H1 (cell line): ENCODE data around the gene SETD9. TPM values are rescaled to one million over a fixed set of nuclear protein-coding genes. Genes with fewer than 3 reads are reported as not detected.

Source experiments
- CTCF ChIA-PET: fragments of 300-600 bp; sonication (Branson Sonifier 250); formaldehyde crosslinking; loops from one replicate; lab custom pipeline; 2021; ENCODE audit not compliant: partially characterized antibody; lab: Charles Lee
- POLR2A ChIA-PET: fragments of 300-600 bp; sonication (Branson Sonifier 250); formaldehyde crosslinking; loops from one replicate; lab custom pipeline; 2021; ENCODE audit warnings: inconsistent platforms; ENCODE audit not compliant: partially characterized antibody; lab: Charles Lee
- DNase-seq, 2 experiments: peaks; one replicate each; pipeline versions ENCODE4 v3.0.0 to v3.0.0-alpha.2; 2010 to 2022; ENCODE audit warnings: low spot score in 2 of 2, low read depth in 1 of 2, mixed read lengths in 1 of 2
- FAIRE-seq: peaks from 2 replicates; lab custom pipeline; 2011; peaks lifted over from hg19 to GRCh38; lab: Jason Lieb, UNC
- H2AFZ ChIP-seq: 2 replicates; pipeline ENCODE4 v1.8.1; 2012; ENCODE audit warnings: low read length, inconsistent platforms
- H2AK5ac ChIP-seq: 2 replicates; pipeline ENCODE4 v1.6.1; 2013; ENCODE audit warnings: low read depth, low read length
- H2BK120ac ChIP-seq: replicated peaks from 2 replicates; pipeline ENCODE3; 2013; ENCODE audit warnings: low read depth, low read length, inconsistent platforms
- H2BK12ac ChIP-seq: 2 replicates; pipeline ENCODE4 v1.6.1; 2013; ENCODE audit warnings: low read depth, low read length
- H2BK15ac ChIP-seq: 2 replicates; pipeline ENCODE4 v1.6.1; 2013; ENCODE audit warnings: low read length
- H2BK20ac ChIP-seq: 2 replicates; pipeline ENCODE4 v1.6.1; 2013; ENCODE audit warnings: low read length
- H2BK5ac ChIP-seq: 2 replicates; pipeline ENCODE4 v1.6.1; 2013; ENCODE audit warnings: low read depth, low read length
- H3K14ac ChIP-seq: 2 replicates; pipeline ENCODE4 v1.6.1; 2013; ENCODE audit warnings: inconsistent platforms; ENCODE audit not compliant: insufficient read length
- H3K18ac ChIP-seq: 2 replicates; pipeline ENCODE4 v1.6.1; 2013; ENCODE audit warnings: low read length; ENCODE audit errors: extremely low read depth
- H3K23ac ChIP-seq: 2 replicates; pipeline ENCODE4 v1.6.1; 2013; ENCODE audit warnings: inconsistent platforms; ENCODE audit not compliant: insufficient read length
- H3K23me2 ChIP-seq: 2 replicates; pipeline ENCODE4 v1.6.1; 2013; ENCODE audit warnings: low read depth, low read length
- H3K27ac ChIP-seq: 2 replicates; pipeline ENCODE4 v1.6.1; 2011; ENCODE audit warnings: low read depth, low read length, inconsistent platforms
- H3K27me3 ChIP-seq, 4 experiments: replicated peaks in 1 of 4; 1 replicate in 1 of 4; 2 replicates in 3 of 4; pipeline versions ENCODE4 v1.6.1 to v1.8.1; 2011 to 2013; ENCODE audit warnings: low read length in 3 of 4, mild to moderate bottlenecking in 3 of 4, inconsistent platforms in 2 of 4, mixed read lengths in 2 of 4, moderate library complexity in 1 of 4; ENCODE audit not compliant: control insufficient read depth in 3 of 4, insufficient read depth in 3 of 4; ENCODE audit errors: extremely low read depth in 1 of 4
- H3K36me3 ChIP-seq, 4 experiments: 2 replicates each; pipeline versions ENCODE4 v1.6.1 to v1.8.1; 2011 to 2013; ENCODE audit warnings: mild to moderate bottlenecking in 4 of 4, low read length in 3 of 4, moderate library complexity in 2 of 4, control low read depth in 1 of 4, inconsistent platforms in 1 of 4; ENCODE audit not compliant: insufficient read depth in 4 of 4, control insufficient read depth in 2 of 4
- H3K4ac ChIP-seq: replicated peaks from 2 replicates; pipeline ENCODE3; 2013; ENCODE audit warnings: low read length, low read depth, mixed read lengths, inconsistent platforms; ENCODE audit not compliant: insufficient read length
- H3K4me1 ChIP-seq, 4 experiments: replicated peaks in 1 of 4; 1 replicate in 1 of 4; 2 replicates in 3 of 4; pipeline versions ENCODE4 v1.6.1 to v1.8.1; 2011 to 2013; ENCODE audit warnings: low read length in 3 of 4, inconsistent platforms in 2 of 4, mixed read lengths in 1 of 4; ENCODE audit not compliant: insufficient read depth in 4 of 4, control insufficient read depth in 3 of 4
- H3K4me2 ChIP-seq, 2 experiments: 2 replicates each; pipeline versions ENCODE4 v1.6.1 to v1.8.1; 2011 to 2013; ENCODE audit warnings: low read depth in 2 of 2, low read length in 2 of 2, control low read depth in 1 of 2, inconsistent platforms in 1 of 2, mild to moderate bottlenecking in 1 of 2; ENCODE audit not compliant: insufficient read depth in 1 of 2
- H3K4me3 ChIP-seq, 4 experiments: fragments of 200-600, 300-600 bp in 1 of 4; sonication (generic), shearing (Covaris generic), sonication (Bioruptor Twin) in 1 of 4; 2 replicates each; pipeline versions ENCODE4 v1.5.1 to v1.8.1; 2011 to 2016; ENCODE audit warnings: low read length in 4 of 4, low read depth in 3 of 4, control low read depth in 2 of 4, inconsistent platforms in 2 of 4, mild to moderate bottlenecking in 2 of 4, mixed read lengths in 1 of 4, moderate library complexity in 1 of 4; ENCODE audit not compliant: insufficient read depth in 2 of 4; ENCODE audit errors: extremely low read depth in 1 of 4
- H3K56ac ChIP-seq: replicated peaks from 2 replicates; pipeline ENCODE3; 2013; ENCODE audit warnings: low read depth, mild to moderate bottlenecking, mixed read lengths, low read length, inconsistent platforms; ENCODE audit not compliant: insufficient read length
- H3K79me1 ChIP-seq: 2 replicates; pipeline ENCODE4 v1.6.1; 2013; ENCODE audit warnings: low read depth, low read length, control low read depth
- H3K79me2 ChIP-seq, 2 experiments: 2 replicates each; pipeline versions ENCODE4 v1.6.1 to v1.8.1; 2012 to 2013; ENCODE audit warnings: low read length in 2 of 2, mild to moderate bottlenecking in 2 of 2, inconsistent platforms in 1 of 2; ENCODE audit not compliant: insufficient read depth in 2 of 2, control insufficient read depth in 1 of 2
- H3K9ac ChIP-seq, 4 experiments: replicated peaks in 1 of 4; 1 replicate in 1 of 4; 2 replicates in 3 of 4; pipeline versions ENCODE4 v1.6.1 to v1.8.1; 2011 to 2013; ENCODE audit warnings: low read depth in 3 of 4, low read length in 3 of 4, control low read depth in 2 of 4, mild to moderate bottlenecking in 2 of 4, moderate library complexity in 2 of 4, inconsistent platforms in 1 of 4; ENCODE audit errors: extremely low read depth in 1 of 4
- H3K9me3 ChIP-seq, 2 experiments: 2 replicates each; pipeline versions ENCODE4 v1.6.1 to v1.8.1; 2012 to 2013; ENCODE audit warnings: mild to moderate bottlenecking in 2 of 2, moderate library complexity in 2 of 2, control low read depth in 1 of 2, inconsistent platforms in 1 of 2, low read depth in 1 of 2, low read length in 1 of 2, mixed read lengths in 1 of 2; ENCODE audit not compliant: insufficient read depth in 2 of 2
- H4K20me1 ChIP-seq, 2 experiments: replicated peaks in 1 of 2; 2 replicates each; pipeline versions ENCODE3 to v1.8.1; 2011 to 2013; ENCODE audit warnings: inconsistent platforms in 2 of 2, low read length in 2 of 2, mild to moderate bottlenecking in 1 of 2; ENCODE audit not compliant: insufficient read depth in 2 of 2, control insufficient read depth in 1 of 2
- H4K5ac ChIP-seq: 2 replicates; pipeline ENCODE4 v1.6.1; 2013; ENCODE audit warnings: low read length, low read depth, mixed read lengths, inconsistent platforms; ENCODE audit not compliant: insufficient read length
- H4K8ac ChIP-seq: 2 replicates; pipeline ENCODE4 v1.8.0; 2013; ENCODE audit warnings: mild to moderate bottlenecking, moderate library complexity, low read length, inconsistent platforms; ENCODE audit not compliant: insufficient read depth; ENCODE audit errors: extremely low read depth
- H4K91ac ChIP-seq: replicated peaks from 2 replicates; pipeline ENCODE3; 2013; ENCODE audit warnings: low read length, mixed read lengths, inconsistent platforms; ENCODE audit not compliant: insufficient read length
- CEBPB ChIP-seq: IDR thresholded peaks from 2 replicates; pipeline ENCODE4 v1.6.1; 2012; ENCODE audit warnings: low read depth, low read length
- HDAC2 ChIP-seq, 2 experiments: fragments of 300-600 bp in 1 of 2; sonication (generic) in 1 of 2; IDR thresholded peaks; 2 replicates each; pipeline ENCODE4 v1.6.1; 2011 to 2012; ENCODE audit warnings: low read depth in 2 of 2, low read length in 2 of 2, mild to moderate bottlenecking in 2 of 2, moderate library complexity in 2 of 2, borderline replicate concordance in 1 of 2, inconsistent platforms in 1 of 2
- POLR2AphosphoS5 ChIP-seq: IDR thresholded peaks from 2 replicates; pipeline ENCODE4 v1.6.1; 2011; ENCODE audit warnings: low read depth, low read length
- RAD21 ChIP-seq, 2 experiments: IDR thresholded peaks in 1 of 2; conservative IDR thresholded peaks in 1 of 2; 2 replicates each; pipeline ENCODE4 v1.6.1; 2011; ENCODE audit warnings: low read depth in 2 of 2, low read length in 2 of 2, improper control_type of control experiment in 1 of 2, inconsistent platforms in 1 of 2, mild to moderate bottlenecking in 1 of 2, moderate library complexity in 1 of 2
- SIN3A ChIP-seq, 2 experiments: IDR thresholded peaks in 1 of 2; conservative IDR thresholded peaks in 1 of 2; 2 replicates each; pipeline ENCODE4 v1.6.1; 2011 to 2012; ENCODE audit warnings: low read length in 2 of 2, improper control_type of control experiment in 1 of 2, low read depth in 1 of 2, mild to moderate bottlenecking in 1 of 2
- SP4 ChIP-seq: IDR thresholded peaks from 2 replicates; pipeline ENCODE4 v1.6.1; 2012; ENCODE audit warnings: low read length, inconsistent platforms
- TBP ChIP-seq: IDR thresholded peaks from 2 replicates; pipeline ENCODE4 v1.6.1; 2011; ENCODE audit warnings: low read depth, low read length, improper control_type of control experiment
- WGBS, 2 experiments: shearing (Covaris generic) in 1 of 2; methylation state at CpG; one replicate each; pipeline versions ENCODE4 v1.1.6 to v1.1.7; 2013 to 2015; ENCODE audit warnings: low lambda C conversion rate in 2 of 2, mixed read lengths in 2 of 2, inconsistent platforms in 1 of 2, low coverage in 1 of 2, missing lambda C conversion rate in 1 of 2; ENCODE audit not compliant: insufficient replicate concordance in 2 of 2, insufficient coverage in 1 of 2, insufficient read length in 1 of 2; ENCODE audit errors: extremely low coverage in 1 of 2, missing lambda C conversion rate in 1 of 2; 5-methylcytosine and 5-hydroxymethylcytosine counted together
- polyA plus RNA-seq, 7 experiments: library from polyadenylated mRNA; depleted of rRNA in 3 of 7; stranded (reverse) in 5 of 7; unstranded in 2 of 7; fragments of >200 nt in 5 of 7; fragments of 200-250 nt in 2 of 7; gene quantifications; 1 replicate in 5 of 7; 2 replicates in 1 of 7; 4 replicates in 1 of 7; pipeline versions ENCODE4 v1.2.1 to v1.2.3, GENCODE V29; 2011 to 2013; ENCODE audit warnings: missing spikeins in 2 of 7, mixed read lengths in 2 of 7
- total RNA-seq: library from RNA; stranded (reverse); fragmentation: NEBNext Ultra II Directional; extraction: Animal tissue kit (Norgen Biotek cat#: 25700); gene quantifications from 2 replicates; pipeline ENCODE4 v1.2.1, GENCODE V29; 2021
- TF ChIP-seq, protein P1 (sequence below): IDR thresholded peaks from 2 replicates; pipeline ENCODE4 v1.6.1; 2011; ENCODE audit warnings: low read depth, mild to moderate bottlenecking, low read length; ENCODE audit not compliant: insufficient read depth

Gene SETD9
- total and polyA plus RNA-seq, 2 of the 8 experiments (the other 6 are each of a cell fraction or from before 2014, with no cell fraction given) = 4.5 to 11.9 TPM

DNA sequence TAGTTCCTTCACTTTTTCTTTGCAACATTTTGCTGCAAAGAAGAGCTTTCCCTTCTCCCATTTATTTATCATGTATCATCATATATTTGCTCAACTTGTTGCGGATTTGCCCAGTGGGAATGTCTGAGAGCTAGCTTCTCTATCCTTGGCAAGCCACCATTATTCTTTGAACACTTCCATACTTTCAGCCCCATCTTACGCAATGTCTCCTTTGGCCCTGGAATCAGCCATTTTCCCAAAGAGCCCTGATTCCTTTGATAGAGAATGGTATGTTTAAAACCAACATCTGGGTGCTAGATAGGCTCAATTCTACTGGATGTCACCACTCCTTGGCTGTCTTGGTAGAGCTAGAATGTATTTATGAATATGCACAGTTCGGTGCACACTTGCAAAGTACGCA lies 12.6 kb upstream of the SETD9 start:
- Histone ChIP-seq H4K20me1 (no peaks in the 10 kb centered on the region), H3K4me3 (no peak overlapping the region)
- no peak for TF ChIP-seq POLR2AphosphoS5
- no peak for TF ChIP-seq HDAC2 (IDR thresholded peaks at IDR 0.05; ENCODE audit: borderline replicate concordance in 1 of 2, low read depth in 2 of 2, low read length in 2 of 2)
- TF ChIP-seq CEBPB = peak; percentile 70
- no peak for TF ChIP-seq RAD21 (IDR thresholded peaks at IDR 0.05 in 1 of 2, conservative IDR thresholded peaks at IDR 0.05 in 1 of 2; ENCODE audit: low read depth in 2 of 2, low read length in 2 of 2)
- TF ChIP-seq TBP = no peak
- no peak for TF ChIP-seq SIN3A (conservative IDR thresholded peaks at IDR 0.05 in 1 of 2, IDR thresholded peaks at IDR 0.05 in 1 of 2; ENCODE audit: low read depth in 1 of 2, low read length in 2 of 2)
- TF ChIP-seq, protein P1, sequence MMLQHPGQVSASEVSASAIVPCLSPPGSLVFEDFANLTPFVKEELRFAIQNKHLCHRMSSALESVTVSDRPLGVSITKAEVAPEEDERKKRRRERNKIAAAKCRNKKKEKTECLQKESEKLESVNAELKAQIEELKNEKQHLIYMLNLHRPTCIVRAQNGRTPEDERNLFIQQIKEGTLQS = no peak
- TF ChIP-seq SP4 = no peak
- TF ChIP-seq, all 59 proteins: peak for 1
- Histone ChIP-seq H3K14ac (no peak overlapping the region), H3K79me2 (no peaks in the 10 kb centered on the region), H3K4me2 (no peak overlapping the region), H2BK120ac (no peak overlapping the region), H2BK12ac (no peak overlapping the region), H3K4ac (no peak overlapping the region), H2BK5ac (no peak overlapping the region), H3K79me1 (no peaks in the 10 kb centered on the region), H3K56ac (no peak overlapping the region), H3K18ac (no peak overlapping the region), H3K27me3 (no peaks in the 10 kb centered on the region), H3K9ac (no peak overlapping the region), H3K9me3 (no peaks in the 10 kb centered on the region), H2AFZ (no peak overlapping the region), H4K91ac (no peak overlapping the region), H3K4me1 (no peaks in the 10 kb centered on the region), H2BK20ac (no peak overlapping the region), H4K8ac (no peak overlapping the region), H3K36me3 (no peaks in the 10 kb centered on the region; a peak in 1 of 8 replicates), H3K23ac (no peak overlapping the region), H3K27ac (no peak overlapping the region), H4K5ac (no peak overlapping the region), H2BK15ac (no peak overlapping the region), H2AK5ac (no peak overlapping the region), H3K23me2 (no peaks in the 10 kb centered on the region; the same call in 1 of the 2 replicates)
- FAIRE-seq = no peak
- CTCF ChIA-PET = interaction anchor here (0.6 to 1.8 kb wide), 5 partner anchors 9 to 627 kb away, joined by 3 to 5 read pairs (median 3); no protein-coding TSS in a partner anchor
- WGBS, 2 experiments = 96% methylated on average over 4 of the region's 4 CpGs; no CpG with 5 or more reads in 1 of the 2 experiments
- POLR2A ChIA-PET = no interaction called here
- no peak for DNase-seq
